D721Med (cell line): ENCODE measurements around the gene MED27.

Experiments
- DNase-seq: peaks from one replicate; pipeline ENCODE4 v3.0.0; 2011; ENCODE audit warnings: low spot score; ENCODE audit not compliant: insufficient read length
- FAIRE-seq: peaks from 2 replicates; lab custom pipeline; 2011; peaks lifted over from hg19 to GRCh38; lab: Jason Lieb, UNC
- TF ChIP-seq, protein P1 (sequence below): IDR thresholded peaks from 2 replicates; pipeline ENCODE4 v1.5.1; 2012; ENCODE audit warnings: mild to moderate bottlenecking, control low read depth; ENCODE audit not compliant: insufficient read depth; ENCODE audit errors: missing control alignments

The MED27 gene

GRCh38 chr9:132003896-132004295 lies 75.8 kb downstream of the MED27 start:
- DNase-seq, result no peak
- no peak for FAIRE-seq
- TF ChIP-seq, protein P1, sequence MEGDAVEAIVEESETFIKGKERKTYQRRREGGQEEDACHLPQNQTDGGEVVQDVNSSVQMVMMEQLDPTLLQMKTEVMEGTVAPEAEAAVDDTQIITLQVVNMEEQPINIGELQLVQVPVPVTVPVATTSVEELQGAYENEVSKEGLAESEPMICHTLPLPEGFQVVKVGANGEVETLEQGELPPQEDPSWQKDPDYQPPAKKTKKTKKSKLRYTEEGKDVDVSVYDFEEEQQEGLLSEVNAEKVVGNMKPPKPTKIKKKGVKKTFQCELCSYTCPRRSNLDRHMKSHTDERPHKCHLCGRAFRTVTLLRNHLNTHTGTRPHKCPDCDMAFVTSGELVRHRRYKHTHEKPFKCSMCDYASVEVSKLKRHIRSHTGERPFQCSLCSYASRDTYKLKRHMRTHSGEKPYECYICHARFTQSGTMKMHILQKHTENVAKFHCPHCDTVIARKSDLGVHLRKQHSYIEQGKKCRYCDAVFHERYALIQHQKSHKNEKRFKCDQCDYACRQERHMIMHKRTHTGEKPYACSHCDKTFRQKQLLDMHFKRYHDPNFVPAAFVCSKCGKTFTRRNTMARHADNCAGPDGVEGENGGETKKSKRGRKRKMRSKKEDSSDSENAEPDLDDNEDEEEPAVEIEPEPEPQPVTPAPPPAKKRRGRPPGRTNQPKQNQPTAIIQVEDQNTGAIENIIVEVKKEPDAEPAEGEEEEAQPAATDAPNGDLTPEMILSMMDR, result no peak

DNA sequence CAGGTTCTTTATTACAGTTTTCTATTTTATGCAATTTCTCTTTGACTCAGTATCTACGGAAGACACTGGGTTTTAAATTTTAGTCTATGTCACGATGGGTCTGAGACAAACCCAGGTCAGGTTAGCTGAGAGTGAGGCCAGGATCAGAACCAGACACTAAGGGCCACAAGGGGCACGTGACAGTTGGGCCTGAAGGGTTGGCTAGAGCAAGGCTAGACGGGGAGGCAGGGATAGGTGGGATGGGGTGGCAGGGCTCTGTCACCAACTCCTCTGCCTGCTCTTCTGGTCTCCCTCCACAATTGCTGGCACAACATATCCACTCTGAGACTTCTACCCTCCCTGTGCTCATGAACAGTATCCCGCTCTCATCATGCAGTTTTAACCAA lies 76.4 kb downstream of the MED27 start:
- no peak for FAIRE-seq

DNA sequence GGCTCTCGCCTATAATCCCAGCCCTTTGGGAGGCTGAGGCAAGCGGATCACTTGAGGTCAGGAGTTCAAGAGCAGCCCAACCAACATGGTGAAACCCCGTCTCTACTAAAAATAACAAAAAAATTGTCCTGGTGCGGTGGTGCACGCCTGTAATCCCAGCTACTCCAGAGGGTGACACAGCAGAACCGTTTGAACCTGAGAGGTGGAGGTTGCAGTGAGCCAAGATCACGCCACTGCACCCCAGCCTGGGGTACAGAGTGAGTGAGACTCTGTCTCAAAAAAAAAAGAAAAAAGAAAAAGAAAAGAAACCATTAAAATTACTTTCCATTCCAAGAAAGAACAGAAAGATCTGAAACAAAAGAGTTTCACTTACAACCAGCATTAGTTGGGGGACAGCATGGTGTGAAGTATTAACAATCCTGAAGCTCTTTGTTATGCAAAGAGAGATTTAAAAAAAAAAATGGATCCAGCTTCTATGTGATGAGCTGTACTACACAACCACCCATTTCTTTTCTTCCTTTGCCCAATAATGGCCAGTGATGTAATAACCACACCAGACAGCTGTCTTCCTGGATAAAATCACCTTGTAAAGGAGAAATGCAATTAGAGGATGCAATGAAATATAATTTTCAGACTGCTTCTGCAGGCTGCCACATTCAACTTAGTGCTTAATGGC lies 76.9 kb downstream of the MED27 start:
- DNase-seq, result no peak
- TF ChIP-seq, protein P1, result no peak

More for the DNA sequence above, 76.4 kb downstream of the MED27 start:
- TF ChIP-seq, protein P1, result no peak
- DNase-seq, result no peak

DNA sequence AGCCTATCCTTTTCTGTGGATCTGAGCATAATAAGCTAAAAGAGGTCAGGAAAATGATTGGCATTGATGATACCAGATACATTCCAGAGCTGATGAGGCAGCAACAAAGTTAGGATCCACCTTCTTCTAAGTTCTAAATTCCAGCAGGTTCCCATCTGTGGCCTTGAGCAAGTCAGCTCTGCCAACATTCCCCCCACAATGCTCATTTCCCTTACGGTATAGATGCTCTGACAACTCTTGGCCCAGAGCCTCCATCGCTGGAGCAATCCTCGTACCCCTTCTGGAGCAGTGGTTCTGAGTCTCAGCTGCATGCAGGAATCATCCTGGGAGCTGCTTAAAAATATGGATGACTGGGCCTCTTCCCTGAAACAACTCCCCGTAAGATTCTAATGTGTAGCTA lies 78.1 kb downstream of the MED27 start:
- no peak for DNase-seq
- no peak for FAIRE-seq
- TF ChIP-seq, protein P1, result no peak

More for the DNA sequence above, 76.9 kb downstream of the MED27 start:
- FAIRE-seq, result no peak

- no peak for FAIRE-seq
- no peak for DNase-seq
- TF ChIP-seq, protein P1, result no peak
Measured at GRCh38 chr9:132000659-132001058, 79.0 kb downstream of the MED27 start.

DNA sequence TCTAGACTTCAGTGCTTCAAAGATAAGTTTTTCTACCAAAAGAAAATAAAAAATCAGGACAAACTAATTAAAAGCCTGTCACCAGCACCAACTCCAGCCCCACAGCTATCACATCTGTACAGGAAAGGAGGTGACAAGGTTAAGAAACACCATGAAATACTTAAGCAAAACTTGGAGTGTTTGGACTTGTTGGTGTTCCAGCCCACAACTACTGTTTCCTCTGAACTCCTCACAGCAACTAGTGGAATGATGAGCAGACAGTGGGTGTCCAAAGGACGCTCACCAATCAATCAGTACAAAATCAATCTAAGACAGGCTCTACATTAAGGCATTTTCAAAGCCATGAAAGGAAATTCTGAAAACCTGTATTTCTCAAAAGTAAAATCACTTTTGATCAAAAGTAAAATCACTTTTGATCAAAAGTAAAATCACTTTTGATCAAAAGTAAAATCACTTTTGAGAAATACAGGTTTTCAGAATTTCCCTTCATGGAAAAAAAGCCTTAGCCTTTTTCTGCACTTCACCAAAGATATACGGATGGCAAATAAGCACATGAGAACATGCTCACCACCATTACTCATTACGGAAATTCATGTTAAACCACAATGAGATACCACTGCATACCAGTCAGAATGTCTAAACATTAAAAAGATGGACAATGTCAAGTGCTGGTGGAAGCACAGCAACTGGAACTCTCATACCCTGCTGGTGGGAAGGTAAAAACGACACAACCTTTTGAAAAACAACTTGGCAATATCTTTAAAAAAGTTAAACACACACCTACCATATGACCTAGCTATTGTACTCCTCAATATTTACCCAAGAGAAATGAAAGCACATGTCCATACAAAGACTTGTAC lies 79.7 kb downstream of the MED27 start:
- no peak for FAIRE-seq
- TF ChIP-seq, protein P1, result no peak
- DNase-seq, result no peak

GRCh38 chr9:131997779-131998178 lies 81.9 kb downstream of the MED27 start:
- TF ChIP-seq, protein P1, result no peak
- no peak for FAIRE-seq
- DNase-seq, result no peak
